Measurements from ENCODE around the gene SYT12. TPM values are rescaled to one million over a fixed set of nuclear protein-coding genes. Genes with fewer than 3 reads are reported as not detected.

SYT12 gene
- total and polyA plus RNA-seq, 9 of the 15 experiments (the other 6 are each of a cell fraction or from before 2014, with no cell fraction given): 0.03 to 0.11 (median 0.03) TPM; not detected in 4

DNA sequence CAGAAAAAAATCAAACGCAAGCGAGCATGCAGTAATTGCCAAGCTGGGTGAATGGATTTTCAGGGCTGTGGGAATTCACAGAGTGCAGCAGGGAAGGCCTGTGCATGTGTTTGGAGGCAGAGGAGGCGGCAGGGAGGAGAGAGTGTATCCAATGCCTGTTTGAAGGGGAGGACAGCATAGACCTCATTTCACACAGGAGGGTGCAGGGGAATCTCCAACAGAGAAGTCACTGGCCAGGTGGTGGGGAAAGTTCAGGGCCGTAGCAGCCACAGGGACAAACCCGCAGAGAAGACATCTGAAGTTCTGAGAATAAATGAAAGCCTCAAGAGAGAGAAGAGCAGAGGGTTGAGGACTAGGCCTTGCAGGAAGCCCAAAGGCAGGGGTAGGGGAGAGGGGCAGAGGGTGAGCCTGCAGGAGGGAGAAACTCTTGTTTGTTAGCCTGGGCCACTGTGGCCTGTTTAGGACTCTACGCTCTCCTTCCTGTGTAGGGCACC lies 76.9 kb downstream of the SYT12 start:
- no peaks in the 10 kb centered on the region for H4K20me1 ChIP-seq (replicated peaks; ENCODE audit: control insufficient read depth, insufficient read depth, low read length)
- FAIRE-seq: no peak
- H3K27me3 ChIP-seq (ENCODE audit: control insufficient read depth in 2 of 2, insufficient read depth in 2 of 2, low read length in 2 of 2): no peaks in the 10 kb centered on the region
- ChIA-PET POLR2A (interaction anchor here (1.0 kb wide), 1 partner anchor 13 kb away, joined by 4 read pairs; no protein-coding TSS in a partner anchor), CTCF (ENCODE audit: low intra/inter-chr PET ratio) (no interaction called here)
- no peaks in the 10 kb centered on the region for H3K9me1 ChIP-seq (ENCODE audit: control insufficient read depth, insufficient read depth, low read length)
- peaks cover 6 to 17% of the 10 kb centered on the region in 2 experiments; a peak in 3 of 5 replicates for H3K4me1 ChIP-seq (replicated peaks in 1 of 2; ENCODE audit: control insufficient read depth in 2 of 2, insufficient read depth in 2 of 2, low read length in 2 of 2)
- ATAC-seq: no peak
- WGBS (ENCODE audit: insufficient coverage, low coverage, missing lambda C conversion rate): 80% methylated on average over 6 of the region's 6 CpGs
- H3K79me2 ChIP-seq (ENCODE audit: control insufficient read depth, insufficient read depth, low read length): no peaks in the 10 kb centered on the region
- no peaks in the 10 kb centered on the region for H3K9me3 ChIP-seq (replicated peaks; ENCODE audit: control insufficient read depth, insufficient read depth, low read depth, low read length)
- no peak overlapping the region for H3K27ac ChIP-seq (ENCODE audit: extremely low read depth, low read depth, low read length)
- TF ChIP-seq ZNF174 (CRISPR knock-in tag; IDR thresholded peaks at IDR 0.05): no peak
- TF ChIP-seq, protein P1, sequence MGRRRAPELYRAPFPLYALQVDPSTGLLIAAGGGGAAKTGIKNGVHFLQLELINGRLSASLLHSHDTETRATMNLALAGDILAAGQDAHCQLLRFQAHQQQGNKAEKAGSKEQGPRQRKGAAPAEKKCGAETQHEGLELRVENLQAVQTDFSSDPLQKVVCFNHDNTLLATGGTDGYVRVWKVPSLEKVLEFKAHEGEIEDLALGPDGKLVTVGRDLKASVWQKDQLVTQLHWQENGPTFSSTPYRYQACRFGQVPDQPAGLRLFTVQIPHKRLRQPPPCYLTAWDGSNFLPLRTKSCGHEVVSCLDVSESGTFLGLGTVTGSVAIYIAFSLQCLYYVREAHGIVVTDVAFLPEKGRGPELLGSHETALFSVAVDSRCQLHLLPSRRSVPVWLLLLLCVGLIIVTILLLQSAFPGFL (CRISPR knock-in tag; IDR thresholded peaks at IDR 0.05): no peak
- no peaks in the 10 kb centered on the region for H3K36me3 ChIP-seq (ENCODE audit: control insufficient read depth, insufficient read depth, low read length)
- intact Hi-C loops (cut with micrococcal nuclease) (no loop called here), in situ Hi-C loops (cut with MboI) (no loop called here)
- BruUV-seq (replicated peaks): no TSS peak
- no peak overlapping the region for H3K4me2 ChIP-seq (ENCODE audit: insufficient read depth, low read length)
- H3K9ac ChIP-seq (ENCODE audit: insufficient read depth in 1 of 2, low read depth in 2 of 2, low read length in 2 of 2): no peak overlapping the region
- DNase-seq (ENCODE audit: extremely low read depth in 1 of 4, low spot score in 3 of 4): no peak
- H2AFZ ChIP-seq (ENCODE audit: low read depth, low read length): no peak overlapping the region
- H3K4me3 ChIP-seq: no peak overlapping the region

Small RNA genes lying within 50 kb of the gene (microRNA-seq; reads per million reads assigned to microRNA genes)
- not detected for gene MIR6860 (ENCODE audit: borderline microRNAs expressed)

Other genes starting within 250 kb of the SYT12 start
- gene RCE1, start 179.7 kb upstream of the SYT12 start, total RNA-seq (2014; rRNA removed): 41.3 and 41.5 TPM in 2 replicates
- gene RCE1, start 179.7 kb upstream of the SYT12 start, total RNA-seq (2014; rRNA removed; fragmentation: Illumina TruSeq; extraction: Trizol): 8.8 and 10.6 TPM in 2 replicates
- gene RCE1, start 179.7 kb upstream of the SYT12 start, total RNA-seq (2015; rRNA removed; fragmentation: Illumina TruSeq; extraction: Trizol): 17.8 and 18.7 TPM in 2 replicates
- 26.3 and 27.7 TPM in 2 replicates for gene RCE1, start 179.7 kb upstream of the SYT12 start, total RNA-seq (2021)
- 13.9 and 25.0 TPM in 2 replicates for gene RCE1, start 179.7 kb upstream of the SYT12 start, polyA plus RNA-seq (2011; rRNA removed)
- 15.1 and 20.9 TPM in 2 replicates for gene RCE1, start 179.7 kb upstream of the SYT12 start, polyA plus RNA-seq (2014; fragmentation: Illumina TruSeq; extraction: Trizol)
- gene RCE1, start 179.7 kb upstream of the SYT12 start, polyA plus RNA-seq (2014; fragmentation: Nextera tagmentation; extraction: Ambion mirVana): 1 to 10 TPM in 1 of 2 experiments, under 1 TPM in 1; 0.75 to 3.0 TPM
- 31.1 and 31.9 TPM in 2 replicates for gene RCE1, start 179.7 kb upstream of the SYT12 start, polyA plus RNA-seq (2014; rRNA removed)
- 41.3 and 53.0 TPM in 2 replicates for gene LRFN4, start 166.1 kb upstream of the SYT12 start, total RNA-seq (2014; rRNA removed)
- gene LRFN4, start 166.1 kb upstream of the SYT12 start, total RNA-seq (2014; rRNA removed; fragmentation: Illumina TruSeq; extraction: Trizol): 1.1 and 1.5 TPM in 2 replicates
- 19.4 and 23.0 TPM in 2 replicates for gene LRFN4, start 166.1 kb upstream of the SYT12 start, total RNA-seq (2015; rRNA removed; fragmentation: Illumina TruSeq; extraction: Trizol)
- 59.5 and 60.1 TPM in 2 replicates for gene LRFN4, start 166.1 kb upstream of the SYT12 start, total RNA-seq (2021)
- 6.7 and 11.3 TPM in 2 replicates for gene LRFN4, start 166.1 kb upstream of the SYT12 start, polyA plus RNA-seq (2011; rRNA removed)
- 1.1 and 9.0 TPM in 2 replicates for gene LRFN4, start 166.1 kb upstream of the SYT12 start, polyA plus RNA-seq (2014; fragmentation: Illumina TruSeq; extraction: Trizol)
- gene LRFN4, start 166.1 kb upstream of the SYT12 start, polyA plus RNA-seq (2014; fragmentation: Nextera tagmentation; extraction: Ambion mirVana): under 1 TPM; 0.10 to 0.14 TPM
- 31.5 and 32.3 TPM in 2 replicates for gene LRFN4, start 166.1 kb upstream of the SYT12 start, polyA plus RNA-seq (2014; rRNA removed)
- gene PC, start 64.8 kb upstream of the SYT12 start, total RNA-seq (2014; rRNA removed): 11.1 and 22.7 TPM in 2 replicates
- gene PC, start 64.8 kb upstream of the SYT12 start, total RNA-seq (2014; rRNA removed; fragmentation: Illumina TruSeq; extraction: Trizol): 4.4 and 8.4 TPM in 2 replicates
- gene PC, start 64.8 kb upstream of the SYT12 start, total RNA-seq (2015; rRNA removed; fragmentation: Illumina TruSeq; extraction: Trizol): 8.7 and 9.9 TPM in 2 replicates
- gene PC, start 64.8 kb upstream of the SYT12 start, total RNA-seq (2021): 38.0 and 38.4 TPM in 2 replicates
- 6.1 and 11.2 TPM in 2 replicates for gene PC, start 64.8 kb upstream of the SYT12 start, polyA plus RNA-seq (2011; rRNA removed)
- gene PC, start 64.8 kb upstream of the SYT12 start, polyA plus RNA-seq (2014; fragmentation: Illumina TruSeq; extraction: Trizol): 13.7 and 20.7 TPM in 2 replicates
- under 1 TPM; 0.94 to 0.97 TPM for gene PC, start 64.8 kb upstream of the SYT12 start, polyA plus RNA-seq (2014; fragmentation: Nextera tagmentation; extraction: Ambion mirVana)
- gene PC, start 64.8 kb upstream of the SYT12 start, polyA plus RNA-seq (2014; rRNA removed): 10.4 and 26.1 TPM in 2 replicates
- not detected in 2 replicates for gene C11orf86, start 47.8 kb upstream of the SYT12 start, total RNA-seq (2014; rRNA removed)
- not detected in 2 replicates for gene C11orf86, start 47.8 kb upstream of the SYT12 start, total RNA-seq (2014; rRNA removed; fragmentation: Illumina TruSeq; extraction: Trizol)
- gene C11orf86, start 47.8 kb upstream of the SYT12 start, total RNA-seq (2015; rRNA removed; fragmentation: Illumina TruSeq; extraction: Trizol): not detected in 2 replicates
- not detected in 2 replicates for gene C11orf86, start 47.8 kb upstream of the SYT12 start, total RNA-seq (2021)
- gene C11orf86, start 47.8 kb upstream of the SYT12 start, polyA plus RNA-seq (2011; rRNA removed): not detected in 2 replicates
- gene C11orf86, start 47.8 kb upstream of the SYT12 start, polyA plus RNA-seq (2014; fragmentation: Illumina TruSeq; extraction: Trizol): not detected in 2 replicates
- gene C11orf86, start 47.8 kb upstream of the SYT12 start, polyA plus RNA-seq (2014; fragmentation: Nextera tagmentation; extraction: Ambion mirVana): not detected
- not detected in 2 replicates for gene C11orf86, start 47.8 kb upstream of the SYT12 start, polyA plus RNA-seq (2014; rRNA removed)
- not detected in 2 replicates for gene RHOD, start 33.7 kb downstream of the SYT12 start, total RNA-seq (2014; rRNA removed)
- not detected in 2 replicates for gene RHOD, start 33.7 kb downstream of the SYT12 start, total RNA-seq (2014; rRNA removed; fragmentation: Illumina TruSeq; extraction: Trizol)
- not detected in 2 replicates for gene RHOD, start 33.7 kb downstream of the SYT12 start, total RNA-seq (2015; rRNA removed; fragmentation: Illumina TruSeq; extraction: Trizol)
- gene RHOD, start 33.7 kb downstream of the SYT12 start, total RNA-seq (2021): not detected in 2 replicates
- gene RHOD, start 33.7 kb downstream of the SYT12 start, polyA plus RNA-seq (2011; rRNA removed): not detected in 2 replicates
- not detected in 2 replicates for gene RHOD, start 33.7 kb downstream of the SYT12 start, polyA plus RNA-seq (2014; fragmentation: Illumina TruSeq; extraction: Trizol)
- gene RHOD, start 33.7 kb downstream of the SYT12 start, polyA plus RNA-seq (2014; fragmentation: Nextera tagmentation; extraction: Ambion mirVana): not detected
- not detected in 2 replicates for gene RHOD, start 33.7 kb downstream of the SYT12 start, polyA plus RNA-seq (2014; rRNA removed)
- gene KDM2A, start 96.1 kb downstream of the SYT12 start, total RNA-seq (2014; rRNA removed): 19.0 and 21.3 TPM in 2 replicates
- 22.3 and 23.4 TPM in 2 replicates for gene KDM2A, start 96.1 kb downstream of the SYT12 start, total RNA-seq (2014; rRNA removed; fragmentation: Illumina TruSeq; extraction: Trizol)
- 26.4 and 27.1 TPM in 2 replicates for gene KDM2A, start 96.1 kb downstream of the SYT12 start, total RNA-seq (2015; rRNA removed; fragmentation: Illumina TruSeq; extraction: Trizol)
- gene KDM2A, start 96.1 kb downstream of the SYT12 start, total RNA-seq (2021): 37.9 and 39.3 TPM in 2 replicates
- 19.0 and 30.7 TPM in 2 replicates for gene KDM2A, start 96.1 kb downstream of the SYT12 start, polyA plus RNA-seq (2011; rRNA removed)
- 35.1 and 37.7 TPM in 2 replicates for gene KDM2A, start 96.1 kb downstream of the SYT12 start, polyA plus RNA-seq (2014; fragmentation: Illumina TruSeq; extraction: Trizol)
- 1 to 10 TPM; 5.0 to 7.2 TPM for gene KDM2A, start 96.1 kb downstream of the SYT12 start, polyA plus RNA-seq (2014; fragmentation: Nextera tagmentation; extraction: Ambion mirVana)
- 19.8 and 21.3 TPM in 2 replicates for gene KDM2A, start 96.1 kb downstream of the SYT12 start, polyA plus RNA-seq (2014; rRNA removed)
- gene GRK2, start 243.3 kb downstream of the SYT12 start, total RNA-seq (2014; rRNA removed): 83.1 and 97.8 TPM in 2 replicates
- 27.8 and 41.7 TPM in 2 replicates for gene GRK2, start 243.3 kb downstream of the SYT12 start, total RNA-seq (2014; rRNA removed; fragmentation: Illumina TruSeq; extraction: Trizol)
- gene GRK2, start 243.3 kb downstream of the SYT12 start, total RNA-seq (2015; rRNA removed; fragmentation: Illumina TruSeq; extraction: Trizol): 40.6 and 42.2 TPM in 2 replicates
- gene GRK2, start 243.3 kb downstream of the SYT12 start, total RNA-seq (2021): 93.3 and 95.3 TPM in 2 replicates
- gene GRK2, start 243.3 kb downstream of the SYT12 start, polyA plus RNA-seq (2011; rRNA removed): 63.4 and 98.5 TPM in 2 replicates
- 56.5 and 65.3 TPM in 2 replicates for gene GRK2, start 243.3 kb downstream of the SYT12 start, polyA plus RNA-seq (2014; fragmentation: Illumina TruSeq; extraction: Trizol)
- under 1 TPM; 0.24 to 0.82 TPM for gene GRK2, start 243.3 kb downstream of the SYT12 start, polyA plus RNA-seq (2014; fragmentation: Nextera tagmentation; extraction: Ambion mirVana)
- 95.8 and 96.0 TPM in 2 replicates for gene GRK2, start 243.3 kb downstream of the SYT12 start, polyA plus RNA-seq (2014; rRNA removed)

Data from K562 (cell line).